Stimulated activated effector memory CD8-positive, alpha-beta T cell treated with anti-CD3 and anti-CD28 coated beads, Interleukin-12 subunit alpha, Interleukin-12 subunit beta, amount 100 ng/mL, for 72 hours (primary cell): ENCODE results near the gene SCD5.

Experiments
- ATAC-seq: fragments of 150-1000 bp; cut with Tn5 transposase; 2 replicates; pipeline ENCODE4 v1.10.0; 2021
- DNase-seq, 2 donors: peaks; one replicate each; pipeline ENCODE4 v3.0.0; 2021 to 2022; ENCODE audit warnings: low spot score in 2 of 2
- H3K27ac Mint-ChIP-seq: one replicate; pipeline ENCODE4 v1.8.0; 2022; ENCODE audit warnings: mild to moderate bottlenecking, mixed read lengths
- H3K36me3 Mint-ChIP-seq: one replicate; pipeline ENCODE4 v1.8.0; 2022; ENCODE audit warnings: mild to moderate bottlenecking, mixed read lengths
- H3K4me1 Mint-ChIP-seq: one replicate; pipeline ENCODE4 v1.8.0; 2022; ENCODE audit warnings: mixed read lengths
- H3K4me3 Mint-ChIP-seq: one replicate; pipeline ENCODE4 v1.8.0; 2022; ENCODE audit warnings: mild to moderate bottlenecking, mixed read lengths
- H3K9me3 Mint-ChIP-seq: one replicate; pipeline ENCODE4 v1.8.0; 2022; ENCODE audit warnings: mixed read lengths

The SCD5 gene

DNA sequence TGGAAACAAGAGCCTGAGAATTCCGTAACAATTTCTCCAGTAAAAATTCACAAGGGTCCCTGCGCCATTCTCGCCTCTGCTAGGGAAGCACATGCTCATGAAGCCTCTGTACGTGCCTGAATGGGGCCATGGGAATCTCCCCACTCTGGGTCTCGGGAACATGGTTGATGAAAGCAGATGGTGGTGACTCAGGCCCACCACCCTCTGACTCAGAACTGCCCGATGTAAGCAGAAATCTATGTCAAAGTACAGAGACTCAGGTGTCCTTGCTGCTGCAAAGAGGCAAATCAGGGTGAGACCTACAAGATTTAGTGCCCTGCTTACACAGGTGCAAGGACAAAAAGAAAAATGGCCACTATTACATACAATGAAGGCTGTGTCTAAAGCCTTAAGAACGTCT lies 65.0 kb downstream of the SCD5 start:
- no peaks in the 10 kb centered on the region for H3K9me3 Mint-ChIP-seq
- H3K36me3 Mint-ChIP-seq: no peaks in the 10 kb centered on the region
- ATAC-seq (peak; percentile 86), DNase-seq (no peak)
- peaks cover 5% of the 10 kb centered on the region for H3K4me1 Mint-ChIP-seq
- no peak overlapping the region for H3K27ac Mint-ChIP-seq
- H3K4me3 Mint-ChIP-seq: no peak overlapping the region

DNA sequence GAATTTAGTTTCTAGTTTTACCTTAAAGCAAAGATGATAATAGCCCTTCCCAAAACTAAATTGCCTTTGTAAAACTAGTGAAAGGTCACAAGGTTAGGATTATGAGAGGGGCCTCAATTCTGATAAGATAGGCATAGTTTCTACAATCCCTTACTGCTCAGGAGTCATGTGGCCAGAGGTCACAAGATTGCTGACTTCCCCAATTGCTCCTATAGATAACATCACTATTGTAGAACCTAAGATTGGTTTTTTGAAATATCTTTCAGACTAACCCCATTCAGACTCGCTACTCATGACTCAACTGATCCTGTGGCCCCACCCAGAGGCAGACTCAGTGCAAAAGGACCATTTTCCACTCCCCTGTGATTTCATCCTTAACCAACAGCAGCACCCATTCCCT lies 70.3 kb downstream of the SCD5 start:
- no peaks in the 10 kb centered on the region for H3K4me1 Mint-ChIP-seq
- no peak overlapping the region for H3K4me3 Mint-ChIP-seq
- ATAC-seq: no peak
- no peaks in the 10 kb centered on the region for H3K9me3 Mint-ChIP-seq
- no peak overlapping the region for H3K27ac Mint-ChIP-seq
- H3K36me3 Mint-ChIP-seq: no peaks in the 10 kb centered on the region
- DNase-seq: no peak

DNA sequence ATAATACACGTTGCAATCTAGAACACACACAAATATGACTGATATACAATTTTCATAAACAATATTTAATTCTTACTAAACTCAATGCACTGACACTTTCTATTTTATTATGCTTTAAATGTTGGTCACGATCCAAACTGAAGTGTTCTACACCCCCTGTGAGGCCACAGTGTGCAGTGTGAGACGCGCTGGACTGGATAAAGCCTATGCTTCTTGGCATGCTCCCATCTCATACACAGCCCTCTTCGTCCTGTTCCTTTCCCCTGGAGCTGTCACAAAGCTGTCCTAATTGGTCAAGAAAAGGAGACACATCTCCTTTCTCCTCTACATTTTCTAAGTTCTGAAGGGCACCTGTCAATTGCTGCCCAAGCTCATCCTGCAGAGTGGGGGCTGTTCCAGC lies 72.0 kb downstream of the SCD5 start:
- no peak overlapping the region for H3K27ac Mint-ChIP-seq
- no peaks in the 10 kb centered on the region for H3K4me1 Mint-ChIP-seq
- H3K9me3 Mint-ChIP-seq: no peaks in the 10 kb centered on the region
- DNase-seq (no peak), ATAC-seq (no peak)
- no peak overlapping the region for H3K4me3 Mint-ChIP-seq
- H3K36me3 Mint-ChIP-seq: no peaks in the 10 kb centered on the region

DNA sequence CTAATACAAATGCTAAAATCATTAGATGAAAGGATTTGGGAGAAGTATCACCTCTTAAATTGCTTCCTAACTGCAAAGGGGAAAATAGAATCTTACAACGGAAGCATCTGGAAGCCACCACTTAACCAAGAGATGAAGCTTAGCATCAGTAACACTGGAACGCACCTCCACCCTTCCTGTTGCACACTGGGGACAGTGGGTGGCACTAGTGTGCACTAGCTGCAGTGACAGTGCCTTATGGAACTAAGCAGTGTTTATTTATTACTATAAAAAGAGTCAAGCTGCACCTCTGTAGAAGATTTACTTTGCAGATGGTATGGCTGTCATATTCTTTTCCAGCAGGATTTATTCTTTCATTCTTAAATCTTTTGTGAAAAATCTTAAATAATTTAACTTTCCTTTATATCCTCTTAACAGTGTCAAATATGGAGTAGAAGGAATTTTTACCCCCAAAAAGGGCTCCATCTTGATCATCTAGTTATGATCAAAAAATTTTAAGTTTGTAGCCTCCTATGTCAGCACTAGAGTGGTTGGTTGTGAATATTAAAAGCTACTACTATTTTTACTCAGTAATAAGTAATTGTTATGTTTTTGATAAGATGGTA lies 76.7 kb downstream of the SCD5 start:
- Mint-ChIP-seq H3K36me3 (no peaks in the 10 kb centered on the region), H3K9me3 (no peaks in the 10 kb centered on the region), H3K4me3 (no peak overlapping the region), H3K27ac (no peak overlapping the region), H3K4me1 (no peaks in the 10 kb centered on the region)
- ATAC-seq (peak; percentile 79), DNase-seq (peak in 1 of 2 donors; percentile 53)

DNA sequence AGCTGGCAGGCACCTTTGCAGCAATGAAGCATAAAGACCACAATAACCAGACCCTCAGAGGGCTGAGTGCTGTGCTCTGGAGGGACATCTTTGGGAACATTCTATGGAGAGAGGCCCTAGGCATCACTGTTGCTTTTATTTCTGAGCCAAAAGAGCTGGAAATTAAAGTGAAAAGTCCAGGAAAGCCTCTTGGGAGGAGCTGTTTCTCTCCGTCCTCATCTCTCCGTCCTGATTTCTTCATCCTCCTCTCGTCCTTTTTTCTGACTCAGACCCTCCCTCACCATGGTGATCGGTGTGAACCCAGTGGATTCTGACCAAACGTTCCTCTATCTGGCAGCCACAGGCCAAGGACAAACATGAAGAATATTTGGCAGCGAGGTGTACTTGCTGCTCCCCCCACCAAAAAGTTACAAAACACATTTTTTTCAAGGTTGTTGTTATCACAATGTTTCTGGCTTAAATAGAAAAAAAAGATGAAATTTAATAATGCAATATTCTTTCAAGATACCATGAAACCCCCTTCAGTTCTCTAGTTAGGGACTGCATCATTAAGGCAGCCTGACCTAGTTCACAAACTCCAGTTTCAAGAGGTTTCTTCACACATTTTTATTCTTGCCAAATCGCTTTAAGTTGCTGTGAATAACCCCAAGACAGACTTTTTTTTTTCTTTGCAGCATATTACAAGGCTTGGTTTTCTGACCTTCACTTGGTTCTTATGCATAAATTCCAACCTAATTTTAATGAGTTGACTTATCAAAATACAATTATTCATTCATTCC lies 80.2 kb downstream of the SCD5 start:
- ATAC-seq (no peak), DNase-seq (no peak)
- Mint-ChIP-seq H3K4me1 (no peaks in the 10 kb centered on the region), H3K4me3 (no peak overlapping the region), H3K9me3 (no peaks in the 10 kb centered on the region), H3K36me3 (no peaks in the 10 kb centered on the region), H3K27ac (no peak overlapping the region)

DNA sequence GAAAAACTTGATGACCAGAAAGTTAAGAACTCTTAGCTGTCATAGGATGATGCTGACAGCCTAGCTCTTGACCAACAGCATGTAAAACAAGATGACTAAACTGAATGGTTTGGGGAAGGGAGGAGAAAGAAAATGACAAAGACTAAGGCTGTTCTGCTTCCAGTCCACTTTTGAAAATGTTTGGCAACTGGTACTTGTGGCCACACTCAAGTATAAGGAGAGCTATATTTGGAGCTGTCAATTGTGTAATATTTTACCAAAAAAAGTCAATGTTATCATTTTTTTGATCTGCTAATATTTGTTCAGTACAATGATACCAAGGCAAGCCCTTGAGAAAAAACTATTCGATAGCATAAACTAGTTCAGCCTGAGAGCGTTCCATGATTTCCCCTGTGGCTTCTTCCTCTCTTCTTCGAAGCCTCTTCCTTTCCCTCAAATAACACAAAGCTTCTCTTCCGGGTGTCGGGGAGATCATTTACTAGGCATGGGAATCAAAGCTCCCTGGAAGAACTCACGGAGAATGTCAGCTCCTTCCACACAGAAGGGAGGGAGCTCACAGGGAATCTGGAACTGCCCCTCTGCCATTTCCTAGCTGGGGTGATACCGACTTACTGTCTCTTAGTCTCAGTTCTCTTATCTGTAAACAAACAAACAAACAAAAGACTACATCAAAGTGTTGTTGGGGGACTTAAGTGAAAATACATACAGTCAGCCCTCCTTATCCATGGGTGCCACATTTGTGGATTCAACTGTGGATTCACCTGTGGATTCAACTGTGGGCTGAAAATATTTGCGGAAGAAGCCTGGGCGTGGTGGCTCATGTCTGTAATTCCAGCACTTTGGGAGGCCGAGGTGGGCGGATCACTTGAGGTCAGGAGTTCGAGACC lies 82.6 kb downstream of the SCD5 start:
- ATAC-seq (no peak), DNase-seq (no peak)
- Mint-ChIP-seq H3K36me3 (no peaks in the 10 kb centered on the region), H3K27ac (no peak overlapping the region), H3K4me1 (no peaks in the 10 kb centered on the region), H3K9me3 (no peaks in the 10 kb centered on the region), H3K4me3 (no peak overlapping the region)

DNA sequence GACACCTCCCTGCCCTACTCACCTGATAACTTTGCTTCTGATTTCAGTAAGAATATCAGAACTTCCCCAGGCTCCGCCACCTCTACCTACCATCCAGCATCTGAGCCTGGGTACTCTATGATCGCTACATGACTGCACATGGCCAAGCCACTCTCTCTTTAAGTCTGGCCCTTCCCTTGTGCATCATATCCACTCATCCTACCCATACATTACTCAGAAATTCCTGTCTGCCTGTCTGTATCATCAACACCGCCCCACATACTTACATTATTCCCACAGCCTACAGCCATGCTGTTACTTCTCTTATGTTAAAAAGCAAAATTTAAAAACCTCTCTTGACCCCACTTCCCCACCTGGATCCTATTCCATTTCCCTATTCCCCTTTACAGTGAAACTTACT lies 84.7 kb downstream of the SCD5 start:
- DNase-seq (no peak), ATAC-seq (peak; percentile 45)
- Mint-ChIP-seq H3K4me3 (no peak overlapping the region), H3K36me3 (no peaks in the 10 kb centered on the region), H3K27ac (no peak overlapping the region), H3K9me3 (no peaks in the 10 kb centered on the region), H3K4me1 (no peaks in the 10 kb centered on the region)

DNA sequence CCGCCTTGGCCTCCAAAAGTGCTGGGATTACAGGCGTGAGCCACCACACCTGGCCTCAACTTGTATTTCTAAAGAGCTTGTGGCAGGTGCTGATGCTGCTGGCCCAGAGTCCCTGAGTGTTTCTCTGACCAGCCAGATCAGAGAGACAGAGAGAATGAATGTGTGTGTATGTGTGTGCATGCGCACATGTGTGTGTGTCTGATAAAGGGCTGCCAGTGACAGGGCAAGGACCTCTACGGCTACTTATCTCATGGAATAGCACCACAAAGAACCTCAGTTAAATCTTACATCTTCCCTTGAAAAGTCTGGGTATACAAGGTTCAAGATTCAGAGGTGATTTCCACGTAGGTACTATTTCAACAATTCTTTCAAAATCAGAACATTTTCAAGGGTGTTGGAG lies 86.0 kb downstream of the SCD5 start:
- Mint-ChIP-seq H3K9me3 (no peaks in the 10 kb centered on the region), H3K27ac (no peak overlapping the region), H3K4me3 (no peak overlapping the region), H3K4me1 (no peaks in the 10 kb centered on the region), H3K36me3 (no peaks in the 10 kb centered on the region)
- DNase-seq: no peak
- ATAC-seq: no peak

DNA sequence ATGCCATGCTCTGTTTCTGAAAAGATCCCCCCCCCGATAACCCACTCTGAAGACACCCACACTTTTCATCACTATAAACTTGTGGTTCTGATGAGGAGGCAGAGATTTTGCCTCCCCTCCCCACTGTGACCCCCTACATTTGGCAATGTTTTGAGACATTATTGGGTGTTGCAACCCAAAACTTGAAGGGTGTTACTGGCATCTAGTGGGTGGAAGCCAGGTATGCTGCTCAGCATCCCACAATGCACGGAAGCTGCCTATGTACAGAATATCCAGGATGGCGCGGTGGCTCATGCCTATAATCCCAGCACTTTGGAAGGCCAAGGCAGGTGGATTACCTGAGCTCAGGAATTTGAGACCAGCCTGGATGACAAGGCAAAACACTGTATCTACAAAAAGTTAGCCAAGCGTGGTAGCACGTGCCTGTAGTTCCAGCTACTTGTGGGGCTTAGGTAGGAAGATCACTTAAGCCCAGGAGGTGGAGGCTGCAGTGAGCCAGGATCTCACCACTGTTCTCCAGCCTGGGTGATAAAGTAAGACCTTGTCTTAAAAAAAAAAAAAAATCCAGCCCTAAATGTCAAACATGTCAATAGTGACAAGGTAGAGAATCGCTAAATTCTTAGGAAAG lies 87.3 kb downstream of the SCD5 start:
- DNase-seq (no peak), ATAC-seq (no peak)
- Mint-ChIP-seq H3K27ac (no peak overlapping the region), H3K36me3 (no peaks in the 10 kb centered on the region), H3K9me3 (no peaks in the 10 kb centered on the region), H3K4me3 (no peak overlapping the region), H3K4me1 (no peaks in the 10 kb centered on the region)

DNA sequence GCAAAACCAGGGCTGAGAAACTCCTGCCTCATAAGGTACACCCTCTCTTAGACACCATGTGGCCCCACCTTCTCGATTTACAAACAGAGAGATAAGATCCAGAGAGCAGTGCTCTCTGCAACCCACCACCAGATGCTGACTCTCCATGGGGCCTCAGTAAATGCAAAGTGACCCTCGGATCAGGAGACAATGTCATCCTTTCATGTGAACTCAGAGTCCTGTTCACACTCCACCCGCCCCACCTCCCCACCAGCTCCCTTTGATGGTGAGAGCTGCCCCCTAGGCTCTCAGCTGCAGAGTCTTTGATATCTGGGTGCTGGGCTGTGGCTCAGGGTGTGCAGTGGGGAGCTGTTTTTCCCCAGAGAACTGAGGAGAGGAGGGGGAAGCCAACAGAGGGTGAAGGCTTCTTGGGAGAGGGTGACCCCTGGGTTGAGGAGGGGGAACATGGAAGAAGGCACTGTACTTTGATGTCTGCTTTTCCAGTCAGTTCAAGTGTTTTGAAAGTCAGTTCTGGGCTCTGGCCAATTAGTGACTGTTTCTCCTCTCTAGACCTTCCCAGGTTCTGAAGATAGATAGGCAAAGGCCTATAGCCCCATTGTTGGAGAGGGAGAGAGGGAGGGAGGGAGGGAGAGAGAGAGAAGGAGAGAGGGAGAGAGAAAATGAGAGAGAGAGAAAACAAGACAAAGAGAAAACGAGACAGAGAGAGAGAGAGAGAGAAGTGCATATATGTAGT lies 88.2 kb downstream of the SCD5 start:
- Mint-ChIP-seq H3K27ac (no peak overlapping the region), H3K36me3 (no peaks in the 10 kb centered on the region), H3K4me3 (no peak overlapping the region), H3K4me1 (no peaks in the 10 kb centered on the region), H3K9me3 (no peaks in the 10 kb centered on the region)
- ATAC-seq: peak; percentile 22
- DNase-seq: no peak

DNA sequence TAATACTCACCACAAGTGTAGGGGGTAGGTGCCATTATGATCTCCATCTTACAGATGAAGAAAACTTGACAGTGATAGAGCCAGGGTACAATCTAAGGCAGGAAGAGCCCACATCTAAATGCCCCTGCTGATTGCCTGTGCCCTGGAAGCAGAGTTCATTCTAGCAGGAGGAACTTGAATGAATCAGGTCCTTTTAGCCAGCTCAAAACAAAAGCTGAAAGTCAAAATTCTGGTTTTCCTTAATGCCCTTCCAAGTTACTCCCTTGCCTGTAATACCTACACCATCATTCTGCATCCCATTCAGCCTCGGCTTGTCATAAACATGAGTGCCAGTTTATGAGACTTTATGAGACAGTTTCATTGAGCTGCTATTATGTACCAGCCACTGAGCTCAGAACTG lies 89.6 kb downstream of the SCD5 start:
- Mint-ChIP-seq H3K9me3 (no peaks in the 10 kb centered on the region), H3K27ac (no peak overlapping the region)

DNA sequence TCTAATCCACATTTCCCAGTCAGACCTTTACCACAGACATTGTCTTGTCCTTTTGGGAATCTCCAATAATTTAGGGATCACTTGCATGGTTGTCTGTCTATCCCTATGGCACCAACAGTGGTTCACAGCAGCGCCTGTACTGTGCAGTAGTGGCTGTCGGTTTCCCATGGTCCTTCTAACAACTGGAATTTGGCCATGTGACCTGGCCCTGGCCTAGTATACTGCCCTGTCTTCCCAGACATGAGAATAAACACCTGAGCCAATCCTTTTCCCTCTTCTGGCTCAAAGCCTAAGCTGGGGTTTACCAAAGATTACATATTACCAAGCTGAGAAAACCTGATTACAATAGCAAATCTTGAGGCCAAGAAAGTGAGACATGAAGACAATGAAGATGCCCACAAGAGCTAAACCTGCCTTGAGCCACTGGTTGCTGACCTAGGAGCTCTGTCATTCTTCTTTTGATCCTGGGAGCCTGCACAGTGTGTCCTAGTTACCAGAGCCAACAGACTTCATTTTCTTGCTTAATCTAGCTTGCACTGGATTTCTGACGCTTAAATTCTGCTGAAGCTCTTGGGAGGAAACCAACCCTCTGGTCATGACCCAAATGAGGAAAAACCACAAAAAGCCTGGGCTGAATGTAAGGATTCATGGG lies 92.1 kb downstream of the SCD5 start:
- no peaks in the 10 kb centered on the region for H3K36me3 Mint-ChIP-seq

More for the DNA sequence above, 89.6 kb downstream of the SCD5 start:
- Mint-ChIP-seq H3K4me3 (no peak overlapping the region), H3K4me1 (no peaks in the 10 kb centered on the region), H3K36me3 (no peaks in the 10 kb centered on the region)
- no peak for ATAC-seq
- DNase-seq: no peak

DNA sequence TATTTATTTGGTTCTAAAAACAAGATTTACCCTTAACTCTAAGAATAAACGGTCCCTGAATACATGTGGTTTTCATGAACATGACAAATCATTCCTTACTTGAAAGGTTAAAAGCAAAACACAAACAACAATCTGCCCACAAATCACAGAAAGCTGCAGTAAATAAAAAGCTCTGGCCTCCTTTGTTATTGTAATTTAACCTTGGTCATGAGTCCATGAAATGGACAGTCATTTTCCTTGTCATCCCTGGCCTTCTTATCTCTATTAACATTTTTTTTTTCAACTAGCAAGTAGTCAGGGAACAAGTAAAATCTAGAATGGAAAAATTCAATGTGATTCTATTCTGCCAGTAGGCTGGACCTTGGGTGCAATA lies 92.7 kb downstream of the SCD5 start:
- no peak for DNase-seq
- Mint-ChIP-seq H3K4me3 (no peak overlapping the region), H3K4me1 (no peaks in the 10 kb centered on the region), H3K36me3 (no peaks in the 10 kb centered on the region), H3K9me3 (no peaks in the 10 kb centered on the region), H3K27ac (no peak overlapping the region)
- ATAC-seq: no peak

More for the DNA sequence above, 92.1 kb downstream of the SCD5 start:
- ATAC-seq: no peak
- Mint-ChIP-seq H3K4me1 (no peaks in the 10 kb centered on the region), H3K27ac (no peak overlapping the region), H3K4me3 (no peak overlapping the region), H3K9me3 (no peaks in the 10 kb centered on the region)
- DNase-seq: no peak

DNA sequence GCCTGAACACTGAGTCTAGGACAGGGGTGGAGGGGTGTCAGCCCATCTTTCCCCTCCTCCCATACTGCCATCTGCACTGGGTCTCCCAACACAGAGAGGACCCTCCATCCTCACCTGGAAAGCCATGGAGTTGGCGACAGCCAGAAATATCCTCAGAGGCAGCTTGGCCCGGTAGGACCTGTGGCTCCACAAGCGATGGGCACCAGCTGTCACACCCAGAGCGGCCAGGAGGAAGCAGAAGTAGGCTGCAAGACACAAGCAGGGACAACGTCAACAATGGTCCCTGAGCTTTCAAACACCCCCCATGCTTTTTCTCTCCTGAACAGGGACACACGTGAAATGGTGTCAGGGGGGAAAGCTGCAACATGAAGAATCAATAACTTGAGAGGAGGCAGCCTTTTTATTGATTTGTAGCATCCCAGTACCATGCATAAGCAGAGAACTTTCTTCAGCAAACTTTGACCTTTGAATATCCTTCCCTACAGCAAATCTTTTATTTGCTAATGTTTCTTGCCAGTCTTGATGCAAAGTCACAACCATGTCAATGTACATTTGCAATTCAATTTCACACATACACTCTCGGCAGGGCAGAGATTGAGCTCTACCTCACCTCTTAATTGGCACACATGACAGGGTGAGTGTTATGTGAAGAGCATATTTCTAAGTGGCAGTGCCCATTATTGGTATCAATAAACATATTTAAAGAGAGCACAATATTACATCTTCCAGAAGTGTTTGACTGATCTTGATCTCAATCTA lies 93.2 kb downstream of the SCD5 start:
- H3K4me3 Mint-ChIP-seq: no peak overlapping the region
- ATAC-seq (no peak), DNase-seq (no peak)
- H3K27ac Mint-ChIP-seq: no peak overlapping the region
- H3K36me3 Mint-ChIP-seq: no peaks in the 10 kb centered on the region
- no peaks in the 10 kb centered on the region for H3K4me1 Mint-ChIP-seq
- no peaks in the 10 kb centered on the region for H3K9me3 Mint-ChIP-seq
